HEK293 (cell line): Measurements from ENCODE around the gene PARP1.

Experiments used
- BCL11A ChIP-seq: fragments of 450-650 bp; formaldehyde crosslinking; IDR thresholded peaks from 2 replicates; pipeline ENCODE4 v1.5.1; 2016; ENCODE audit warnings: low read depth, missing biosample characterization, missing genetic modification characterization
- EGR2 ChIP-seq: fragments of 450-650 bp; formaldehyde crosslinking; IDR thresholded peaks from 2 replicates; pipeline ENCODE4 v1.5.1; 2016; ENCODE audit warnings: low read depth, missing biosample characterization, missing genetic modification characterization
- GLI2 ChIP-seq: fragments of 450-650 bp; formaldehyde crosslinking; IDR thresholded peaks from 2 replicates; pipeline ENCODE4; 2017; ENCODE audit warnings: missing biosample characterization, missing genetic modification characterization, low read depth, borderline replicate concordance
- HOXA7 ChIP-seq: sonication (generic); formaldehyde crosslinking; IDR thresholded peaks from 2 replicates; pipeline ENCODE4 v1.8.1; 2022; ENCODE audit warnings: missing genetic modification reagents, borderline replicate concordance
- KLF10 ChIP-seq: fragments of 450-650 bp; IDR thresholded peaks from 2 replicates; pipeline ENCODE4 v1.5.1; 2018; ENCODE audit warnings: missing biosample characterization, mild to moderate bottlenecking, missing genetic modification characterization
- SCRT2 ChIP-seq: fragments of 450-650 bp; formaldehyde crosslinking; IDR thresholded peaks from 2 replicates; pipeline ENCODE4 v1.5.1; 2016; ENCODE audit warnings: missing biosample characterization, missing genetic modification characterization
- SP3 ChIP-seq: fragments of 450-650 bp; formaldehyde crosslinking; IDR thresholded peaks from 2 replicates; pipeline ENCODE4 v1.5.1; 2016; ENCODE audit warnings: missing biosample characterization, missing genetic modification characterization
- ZNF707 ChIP-seq: fragments of 450-650 bp; formaldehyde crosslinking; IDR thresholded peaks from 2 replicates; pipeline ENCODE4 v1.5.1; 2016; ENCODE audit warnings: missing biosample characterization, missing genetic modification characterization
- ZSCAN16 ChIP-seq: fragments of 450-650 bp; formaldehyde crosslinking; IDR thresholded peaks from 2 replicates; pipeline ENCODE4 v1.5.1; 2016; ENCODE audit warnings: missing biosample characterization, missing genetic modification characterization
- TF ChIP-seq, protein P1 (sequence below): fragments of 450-650 bp; formaldehyde crosslinking; IDR thresholded peaks from 2 replicates; pipeline ENCODE4 v1.5.1; 2016; ENCODE audit warnings: missing biosample characterization, missing genetic modification characterization
- TF ChIP-seq, protein P2 (sequence below): fragments of 450-650 bp; formaldehyde crosslinking; IDR thresholded peaks from 2 replicates; pipeline ENCODE4 v1.5.1; 2016; ENCODE audit warnings: missing biosample characterization, missing genetic modification characterization, borderline replicate concordance
- TF ChIP-seq, protein P3 (sequence below): fragments of 450-650 bp; formaldehyde crosslinking; IDR thresholded peaks from 2 replicates; pipeline ENCODE4 v1.5.1; 2016; ENCODE audit warnings: missing biosample characterization, missing genetic modification characterization
- TF ChIP-seq, protein P4 (sequence below): fragments of 450-650 bp; formaldehyde crosslinking; conservative IDR thresholded peaks from 2 replicates; pipeline ENCODE4 v1.5.1; 2016; ENCODE audit warnings: low read depth, missing biosample characterization, missing genetic modification characterization
- TF ChIP-seq, protein P5 (sequence below): fragments of 450-650 bp; formaldehyde crosslinking; IDR thresholded peaks from 2 replicates; pipeline ENCODE4 v1.5.0; 2017; ENCODE audit warnings: missing biosample characterization, missing genetic modification characterization, borderline replicate concordance
- TF ChIP-seq, protein P6 (sequence below): fragments of 450-650 bp; formaldehyde crosslinking; IDR thresholded peaks from 2 replicates; pipeline ENCODE4 v1.5.1; 2016; ENCODE audit warnings: missing biosample characterization, missing genetic modification characterization
- TF ChIP-seq, protein P7 (sequence below): IDR thresholded peaks from 2 replicates; pipeline ENCODE4 v1.6.1; 2011; ENCODE audit warnings: mild to moderate bottlenecking, low read depth, low read length, borderline replicate concordance

The PARP1 gene

DNA sequence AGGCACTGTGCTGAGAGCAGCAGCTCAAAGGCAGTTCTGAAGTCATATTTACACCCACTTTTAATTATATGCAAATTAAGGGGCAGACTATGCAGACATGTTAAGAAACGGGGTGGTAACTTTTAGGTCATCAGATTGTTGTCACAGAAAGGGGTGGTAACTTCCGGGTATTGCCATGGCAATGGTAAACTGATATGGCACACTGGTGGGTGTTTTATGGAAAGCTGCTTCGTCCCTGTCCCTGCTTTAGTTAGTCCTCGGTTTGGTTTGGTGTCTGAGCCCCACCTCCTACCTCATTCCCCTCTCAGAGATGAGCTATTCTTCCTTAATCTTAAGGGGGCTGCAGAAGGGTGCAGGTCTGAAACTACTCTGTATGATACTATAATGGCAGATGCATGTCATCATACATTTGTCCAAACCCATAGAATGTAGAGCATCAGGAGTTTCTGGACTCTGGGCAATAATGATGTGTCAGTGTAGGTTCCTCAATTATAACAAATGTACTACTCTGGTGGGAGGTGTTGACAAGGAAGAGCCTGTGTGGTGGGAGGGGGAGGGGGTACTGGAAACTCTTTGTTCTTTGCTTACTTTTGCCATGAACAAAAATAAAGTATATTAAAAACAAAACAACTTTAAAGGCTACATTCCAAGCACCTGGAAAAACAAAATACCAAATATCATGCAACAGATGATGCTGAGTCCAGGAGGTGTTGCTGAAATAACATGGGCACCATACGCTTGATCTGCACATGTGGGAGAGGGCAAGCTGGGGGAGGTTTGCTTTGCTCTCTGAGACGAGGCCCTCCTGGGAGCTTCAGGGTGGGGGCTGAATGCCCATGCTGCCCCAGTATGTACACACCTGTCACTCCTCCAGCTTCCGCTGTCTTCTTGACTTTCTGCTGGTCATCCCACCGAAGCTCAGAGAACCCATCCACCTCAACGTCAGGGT is 6.3 kb downstream of the PARP1 start (continued):
- TF ChIP-seq, protein P1, sequence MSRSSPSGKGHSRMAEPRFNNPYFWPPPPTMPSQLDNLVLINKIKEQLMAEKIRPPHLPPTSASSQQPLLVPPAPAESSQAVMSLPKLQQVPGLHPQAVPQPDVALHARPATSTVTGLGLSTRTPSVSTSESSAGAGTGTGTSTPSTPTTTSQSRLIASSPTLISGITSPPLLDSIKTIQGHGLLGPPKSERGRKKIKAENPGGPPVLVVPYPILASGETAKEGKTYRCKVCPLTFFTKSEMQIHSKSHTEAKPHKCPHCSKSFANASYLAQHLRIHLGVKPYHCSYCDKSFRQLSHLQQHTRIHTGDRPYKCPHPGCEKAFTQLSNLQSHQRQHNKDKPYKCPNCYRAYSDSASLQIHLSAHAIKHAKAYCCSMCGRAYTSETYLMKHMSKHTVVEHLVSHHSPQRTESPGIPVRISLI = no peak
- TF ChIP-seq KLF10 (tag by site-specific recombination) (no peak), BCL11A (tag by site-specific recombination) (no peak), SP3 (tag by site-specific recombination) (no peak), ZNF707 (tag by site-specific recombination) (no peak), HOXA7 (CRISPR knock-in tag) (no peak), EGR2 (tag by site-specific recombination) (peak; percentile 93), ZSCAN16 (tag by site-specific recombination) (no peak), SCRT2 (peak; percentile 78), GLI2 (tag by site-specific recombination) (no peak)
- TF ChIP-seq, protein P2, sequence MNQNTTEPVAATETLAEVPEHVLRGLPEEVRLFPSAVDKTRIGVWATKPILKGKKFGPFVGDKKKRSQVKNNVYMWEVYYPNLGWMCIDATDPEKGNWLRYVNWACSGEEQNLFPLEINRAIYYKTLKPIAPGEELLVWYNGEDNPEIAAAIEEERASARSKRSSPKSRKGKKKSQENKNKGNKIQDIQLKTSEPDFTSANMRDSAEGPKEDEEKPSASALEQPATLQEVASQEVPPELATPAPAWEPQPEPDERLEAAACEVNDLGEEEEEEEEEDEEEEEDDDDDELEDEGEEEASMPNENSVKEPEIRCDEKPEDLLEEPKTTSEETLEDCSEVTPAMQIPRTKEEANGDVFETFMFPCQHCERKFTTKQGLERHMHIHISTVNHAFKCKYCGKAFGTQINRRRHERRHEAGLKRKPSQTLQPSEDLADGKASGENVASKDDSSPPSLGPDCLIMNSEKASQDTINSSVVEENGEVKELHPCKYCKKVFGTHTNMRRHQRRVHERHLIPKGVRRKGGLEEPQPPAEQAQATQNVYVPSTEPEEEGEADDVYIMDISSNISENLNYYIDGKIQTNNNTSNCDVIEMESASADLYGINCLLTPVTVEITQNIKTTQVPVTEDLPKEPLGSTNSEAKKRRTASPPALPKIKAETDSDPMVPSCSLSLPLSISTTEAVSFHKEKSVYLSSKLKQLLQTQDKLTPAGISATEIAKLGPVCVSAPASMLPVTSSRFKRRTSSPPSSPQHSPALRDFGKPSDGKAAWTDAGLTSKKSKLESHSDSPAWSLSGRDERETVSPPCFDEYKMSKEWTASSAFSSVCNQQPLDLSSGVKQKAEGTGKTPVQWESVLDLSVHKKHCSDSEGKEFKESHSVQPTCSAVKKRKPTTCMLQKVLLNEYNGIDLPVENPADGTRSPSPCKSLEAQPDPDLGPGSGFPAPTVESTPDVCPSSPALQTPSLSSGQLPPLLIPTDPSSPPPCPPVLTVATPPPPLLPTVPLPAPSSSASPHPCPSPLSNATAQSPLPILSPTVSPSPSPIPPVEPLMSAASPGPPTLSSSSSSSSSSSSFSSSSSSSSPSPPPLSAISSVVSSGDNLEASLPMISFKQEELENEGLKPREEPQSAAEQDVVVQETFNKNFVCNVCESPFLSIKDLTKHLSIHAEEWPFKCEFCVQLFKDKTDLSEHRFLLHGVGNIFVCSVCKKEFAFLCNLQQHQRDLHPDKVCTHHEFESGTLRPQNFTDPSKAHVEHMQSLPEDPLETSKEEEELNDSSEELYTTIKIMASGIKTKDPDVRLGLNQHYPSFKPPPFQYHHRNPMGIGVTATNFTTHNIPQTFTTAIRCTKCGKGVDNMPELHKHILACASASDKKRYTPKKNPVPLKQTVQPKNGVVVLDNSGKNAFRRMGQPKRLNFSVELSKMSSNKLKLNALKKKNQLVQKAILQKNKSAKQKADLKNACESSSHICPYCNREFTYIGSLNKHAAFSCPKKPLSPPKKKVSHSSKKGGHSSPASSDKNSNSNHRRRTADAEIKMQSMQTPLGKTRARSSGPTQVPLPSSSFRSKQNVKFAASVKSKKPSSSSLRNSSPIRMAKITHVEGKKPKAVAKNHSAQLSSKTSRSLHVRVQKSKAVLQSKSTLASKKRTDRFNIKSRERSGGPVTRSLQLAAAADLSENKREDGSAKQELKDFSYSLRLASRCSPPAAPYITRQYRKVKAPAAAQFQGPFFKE (tag by site-specific recombination) = no peak
- TF ChIP-seq, protein P3, sequence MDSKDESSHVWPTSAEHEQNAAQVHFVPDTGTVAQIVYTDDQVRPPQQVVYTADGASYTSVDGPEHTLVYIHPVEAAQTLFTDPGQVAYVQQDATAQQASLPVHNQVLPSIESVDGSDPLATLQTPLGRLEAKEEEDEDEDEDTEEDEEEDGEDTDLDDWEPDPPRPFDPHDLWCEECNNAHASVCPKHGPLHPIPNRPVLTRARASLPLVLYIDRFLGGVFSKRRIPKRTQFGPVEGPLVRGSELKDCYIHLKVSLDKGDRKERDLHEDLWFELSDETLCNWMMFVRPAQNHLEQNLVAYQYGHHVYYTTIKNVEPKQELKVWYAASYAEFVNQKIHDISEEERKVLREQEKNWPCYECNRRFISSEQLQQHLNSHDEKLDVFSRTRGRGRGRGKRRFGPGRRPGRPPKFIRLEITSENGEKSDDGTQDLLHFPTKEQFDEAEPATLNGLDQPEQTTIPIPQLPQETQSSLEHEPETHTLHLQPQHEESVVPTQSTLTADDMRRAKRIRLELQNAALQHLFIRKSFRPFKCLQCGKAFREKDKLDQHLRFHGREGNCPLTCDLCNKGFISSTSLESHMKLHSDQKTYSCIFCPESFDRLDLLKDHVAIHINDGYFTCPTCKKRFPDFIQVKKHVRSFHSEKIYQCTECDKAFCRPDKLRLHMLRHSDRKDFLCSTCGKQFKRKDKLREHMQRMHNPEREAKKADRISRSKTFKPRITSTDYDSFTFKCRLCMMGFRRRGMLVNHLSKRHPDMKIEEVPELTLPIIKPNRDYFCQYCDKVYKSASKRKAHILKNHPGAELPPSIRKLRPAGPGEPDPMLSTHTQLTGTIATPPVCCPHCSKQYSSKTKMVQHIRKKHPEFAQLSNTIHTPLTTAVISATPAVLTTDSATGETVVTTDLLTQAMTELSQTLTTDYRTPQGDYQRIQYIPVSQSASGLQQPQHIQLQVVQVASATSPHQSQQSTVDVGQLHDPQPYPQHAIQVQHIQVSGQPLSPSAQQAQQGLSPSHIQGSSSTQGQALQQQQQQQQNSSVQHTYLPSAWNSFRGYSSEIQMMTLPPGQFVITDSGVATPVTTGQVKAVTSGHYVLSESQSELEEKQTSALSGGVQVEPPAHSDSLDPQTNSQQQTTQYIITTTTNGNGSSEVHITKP (tag by site-specific recombination) = peak; percentile 33; the same call in 1 of the 2 replicates
- TF ChIP-seq, protein P4, sequence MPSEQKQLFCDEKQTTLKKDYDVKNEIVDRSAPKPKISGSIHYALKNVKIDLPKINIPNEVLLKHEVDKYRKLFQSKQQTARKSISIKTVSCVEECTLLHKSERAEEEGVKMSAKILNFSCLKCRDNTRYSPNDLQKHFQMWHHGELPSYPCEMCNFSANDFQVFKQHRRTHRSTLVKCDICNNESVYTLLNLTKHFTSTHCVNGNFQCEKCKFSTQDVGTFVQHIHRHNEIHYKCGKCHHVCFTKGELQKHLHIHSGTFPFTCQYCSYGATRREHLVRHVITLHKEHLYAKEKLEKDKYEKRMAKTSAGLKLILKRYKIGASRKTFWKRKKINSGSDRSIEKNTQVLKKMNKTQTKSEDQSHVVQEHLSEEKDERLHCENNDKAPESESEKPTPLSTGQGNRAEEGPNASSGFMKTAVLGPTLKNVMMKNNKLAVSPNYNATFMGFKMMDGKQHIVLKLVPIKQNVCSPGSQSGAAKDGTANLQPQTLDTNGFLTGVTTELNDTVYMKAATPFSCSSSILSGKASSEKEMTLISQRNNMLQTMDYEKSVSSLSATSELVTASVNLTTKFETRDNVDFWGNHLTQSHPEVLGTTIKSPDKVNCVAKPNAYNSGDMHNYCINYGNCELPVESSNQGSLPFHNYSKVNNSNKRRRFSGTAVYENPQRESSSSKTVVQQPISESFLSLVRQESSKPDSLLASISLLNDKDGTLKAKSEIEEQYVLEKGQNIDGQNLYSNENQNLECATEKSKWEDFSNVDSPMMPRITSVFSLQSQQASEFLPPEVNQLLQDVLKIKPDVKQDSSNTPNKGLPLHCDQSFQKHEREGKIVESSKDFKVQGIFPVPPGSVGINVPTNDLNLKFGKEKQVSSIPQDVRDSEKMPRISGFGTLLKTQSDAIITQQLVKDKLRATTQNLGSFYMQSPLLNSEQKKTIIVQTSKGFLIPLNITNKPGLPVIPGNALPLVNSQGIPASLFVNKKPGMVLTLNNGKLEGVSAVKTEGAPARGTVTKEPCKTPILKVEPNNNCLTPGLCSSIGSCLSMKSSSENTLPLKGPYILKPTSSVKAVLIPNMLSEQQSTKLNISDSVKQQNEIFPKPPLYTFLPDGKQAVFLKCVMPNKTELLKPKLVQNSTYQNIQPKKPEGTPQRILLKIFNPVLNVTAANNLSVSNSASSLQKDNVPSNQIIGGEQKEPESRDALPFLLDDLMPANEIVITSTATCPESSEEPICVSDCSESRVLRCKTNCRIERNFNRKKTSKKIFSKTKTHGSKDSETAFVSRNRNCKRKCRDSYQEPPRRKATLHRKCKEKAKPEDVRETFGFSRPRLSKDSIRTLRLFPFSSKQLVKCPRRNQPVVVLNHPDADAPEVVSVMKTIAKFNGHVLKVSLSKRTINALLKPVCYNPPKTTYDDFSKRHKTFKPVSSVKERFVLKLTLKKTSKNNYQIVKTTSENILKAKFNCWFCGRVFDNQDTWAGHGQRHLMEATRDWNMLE (tag by site-specific recombination) = no peak
- TF ChIP-seq, protein P5, sequence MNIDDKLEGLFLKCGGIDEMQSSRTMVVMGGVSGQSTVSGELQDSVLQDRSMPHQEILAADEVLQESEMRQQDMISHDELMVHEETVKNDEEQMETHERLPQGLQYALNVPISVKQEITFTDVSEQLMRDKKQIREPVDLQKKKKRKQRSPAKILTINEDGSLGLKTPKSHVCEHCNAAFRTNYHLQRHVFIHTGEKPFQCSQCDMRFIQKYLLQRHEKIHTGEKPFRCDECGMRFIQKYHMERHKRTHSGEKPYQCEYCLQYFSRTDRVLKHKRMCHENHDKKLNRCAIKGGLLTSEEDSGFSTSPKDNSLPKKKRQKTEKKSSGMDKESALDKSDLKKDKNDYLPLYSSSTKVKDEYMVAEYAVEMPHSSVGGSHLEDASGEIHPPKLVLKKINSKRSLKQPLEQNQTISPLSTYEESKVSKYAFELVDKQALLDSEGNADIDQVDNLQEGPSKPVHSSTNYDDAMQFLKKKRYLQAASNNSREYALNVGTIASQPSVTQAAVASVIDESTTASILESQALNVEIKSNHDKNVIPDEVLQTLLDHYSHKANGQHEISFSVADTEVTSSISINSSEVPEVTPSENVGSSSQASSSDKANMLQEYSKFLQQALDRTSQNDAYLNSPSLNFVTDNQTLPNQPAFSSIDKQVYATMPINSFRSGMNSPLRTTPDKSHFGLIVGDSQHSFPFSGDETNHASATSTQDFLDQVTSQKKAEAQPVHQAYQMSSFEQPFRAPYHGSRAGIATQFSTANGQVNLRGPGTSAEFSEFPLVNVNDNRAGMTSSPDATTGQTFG = no peak
- TF ChIP-seq, protein P6, sequence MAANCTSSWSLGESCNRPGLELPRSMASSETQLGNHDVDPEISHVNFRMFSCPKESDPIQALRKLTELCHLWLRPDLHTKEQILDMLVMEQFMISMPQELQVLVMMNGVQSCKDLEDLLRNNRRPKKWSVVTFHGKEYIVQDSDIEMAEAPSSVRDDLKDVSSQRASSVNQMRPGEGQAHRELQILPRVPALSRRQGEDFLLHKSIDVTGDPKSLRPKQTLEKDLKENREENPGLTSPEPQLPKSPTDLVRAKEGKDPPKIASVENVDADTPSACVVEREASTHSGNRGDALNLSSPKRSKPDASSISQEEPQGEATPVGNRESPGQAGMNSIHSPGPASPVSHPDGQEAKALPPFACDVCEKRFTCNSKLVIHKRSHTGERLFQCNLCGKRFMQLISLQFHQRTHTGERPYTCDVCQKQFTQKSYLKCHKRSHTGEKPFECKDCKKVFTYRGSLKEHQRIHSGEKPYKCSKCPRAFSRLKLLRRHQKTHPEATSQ = no peak
- TF ChIP-seq, protein P7, sequence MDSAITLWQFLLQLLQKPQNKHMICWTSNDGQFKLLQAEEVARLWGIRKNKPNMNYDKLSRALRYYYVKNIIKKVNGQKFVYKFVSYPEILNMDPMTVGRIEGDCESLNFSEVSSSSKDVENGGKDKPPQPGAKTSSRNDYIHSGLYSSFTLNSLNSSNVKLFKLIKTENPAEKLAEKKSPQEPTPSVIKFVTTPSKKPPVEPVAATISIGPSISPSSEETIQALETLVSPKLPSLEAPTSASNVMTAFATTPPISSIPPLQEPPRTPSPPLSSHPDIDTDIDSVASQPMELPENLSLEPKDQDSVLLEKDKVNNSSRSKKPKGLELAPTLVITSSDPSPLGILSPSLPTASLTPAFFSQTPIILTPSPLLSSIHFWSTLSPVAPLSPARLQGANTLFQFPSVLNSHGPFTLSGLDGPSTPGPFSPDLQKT = no peak
